ENCODE measurements around the gene ENDOV. TPM values are rescaled to one million over a fixed set of nuclear protein-coding genes. Genes with fewer than 3 reads are reported as not detected.
"Not testable (repeated sequence)": the region's sequence is repeated elsewhere in the genome, so short reads cannot be mapped to it uniquely, and the experiment has no call there.

ENDOV gene
- total RNA-seq, 1 donor from 2014 or later = 32.4 TPM

DNA sequence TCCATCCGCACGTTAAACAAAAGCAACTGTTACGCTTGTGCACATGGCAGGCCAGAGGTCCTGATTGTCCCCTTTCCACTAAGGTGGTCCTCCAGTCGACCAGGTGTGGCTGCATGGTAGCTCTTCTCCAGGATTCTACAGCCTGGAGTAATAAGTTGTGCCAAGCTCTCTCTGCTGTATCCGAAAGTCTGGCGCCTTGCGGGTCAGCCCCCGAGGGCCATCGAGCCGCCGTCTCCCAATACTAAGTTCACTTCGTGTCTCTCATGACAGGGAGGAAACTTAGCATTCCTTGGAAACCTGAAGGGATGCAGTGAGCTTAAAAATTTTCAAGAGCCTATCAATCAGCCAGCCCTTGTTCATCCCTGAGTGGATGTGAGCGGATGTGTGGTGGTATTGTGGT lies 5.3 kb upstream of the ENDOV start:
- ATAC-seq (no peak), DNase-seq (ENCODE audit: low spot score) (no peak)
- intact Hi-C loops (cut with DNase I) = no loop called here

DNA sequence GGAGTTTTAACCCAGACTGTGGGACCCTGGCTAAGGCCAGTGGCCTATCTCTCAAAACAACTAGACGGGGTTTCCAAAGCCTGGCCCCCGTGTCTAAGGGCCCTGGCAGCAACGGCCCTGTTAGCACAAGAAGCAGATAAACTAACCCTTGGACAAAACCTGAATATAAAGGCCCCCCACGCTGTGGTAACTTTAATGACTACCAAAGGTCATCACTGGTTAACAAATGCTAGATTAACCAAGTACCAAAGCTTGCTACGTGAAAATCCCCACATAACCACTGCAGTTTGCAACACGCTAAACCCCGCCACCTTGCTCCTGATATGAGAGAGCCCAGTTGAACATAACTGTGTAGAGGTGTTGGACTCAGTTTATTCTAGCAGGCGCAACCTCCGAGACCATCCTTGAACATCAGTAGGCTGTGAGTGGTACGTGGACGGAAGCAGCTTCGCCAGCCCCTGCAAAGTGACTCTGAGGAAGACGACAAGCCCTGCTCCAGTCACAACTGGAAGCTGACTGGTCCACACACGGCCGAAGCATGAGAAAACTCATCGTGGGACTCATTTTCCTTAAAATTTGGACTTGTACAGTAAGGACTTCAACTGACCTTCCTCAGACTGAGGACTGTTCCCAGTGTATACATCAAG lies 4.4 kb upstream of the ENDOV start:
- intact Hi-C loops (cut with DNase I); ATAC-seq; DNase-seq (ENCODE audit: low spot score): not testable (repeated sequence)

DNA sequence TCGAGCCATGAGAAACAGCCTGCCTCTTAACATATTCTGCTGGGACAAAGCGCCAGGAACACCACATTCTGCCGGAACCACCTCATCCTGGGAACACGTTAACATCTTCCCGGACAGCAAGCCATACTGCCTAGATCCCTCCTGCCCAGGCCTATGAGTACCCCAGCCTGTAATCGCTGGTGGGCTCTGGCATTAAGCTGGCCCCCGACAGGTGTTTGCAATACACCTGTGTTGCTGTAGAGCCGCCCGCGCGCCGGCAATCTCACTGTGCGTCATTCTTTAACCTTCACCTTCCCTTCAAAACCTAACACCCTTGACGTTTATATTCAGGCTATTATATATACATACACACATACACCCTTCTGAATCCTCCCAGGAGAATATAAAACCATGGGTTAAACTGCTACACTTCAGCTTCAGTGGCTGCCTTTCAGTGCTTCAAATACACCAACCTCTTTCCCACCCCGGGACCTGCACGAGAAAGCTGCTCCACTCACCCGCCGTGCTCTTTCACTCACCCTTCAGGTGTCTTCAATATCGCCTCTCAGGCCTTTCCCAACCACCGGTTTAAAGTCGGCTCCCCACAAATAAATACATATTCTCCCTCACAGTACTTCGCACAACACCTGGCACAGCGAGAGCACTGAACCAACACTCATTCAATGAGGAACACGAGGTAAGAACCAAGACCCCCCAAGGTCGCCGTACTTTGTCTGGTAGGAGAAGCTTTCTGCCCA lies 1.0 kb upstream of the ENDOV start:
- intact Hi-C loops (cut with DNase I) = no loop called here
- ATAC-seq (no peak), DNase-seq (ENCODE audit: low spot score) (no peak)

DNA sequence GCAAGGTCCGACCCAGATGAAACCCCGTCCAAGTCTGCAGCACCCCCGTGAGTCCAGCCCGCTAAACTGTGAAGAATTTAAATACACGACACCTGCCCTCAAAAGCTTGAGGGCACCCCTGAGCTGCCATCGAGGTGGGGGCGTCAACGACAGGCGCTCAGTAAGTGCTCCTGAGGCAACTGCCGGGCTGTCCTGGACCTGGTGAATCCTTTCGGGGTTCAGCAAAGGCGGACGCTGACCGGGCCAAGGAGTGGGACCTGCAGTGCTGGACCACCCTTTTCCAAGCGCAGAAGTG lies 512 bp upstream of the ENDOV start:
- no peak for ATAC-seq
- DNase-seq (ENCODE audit: low spot score) = no peak
- intact Hi-C loops (cut with DNase I) = no loop called here

DNA sequence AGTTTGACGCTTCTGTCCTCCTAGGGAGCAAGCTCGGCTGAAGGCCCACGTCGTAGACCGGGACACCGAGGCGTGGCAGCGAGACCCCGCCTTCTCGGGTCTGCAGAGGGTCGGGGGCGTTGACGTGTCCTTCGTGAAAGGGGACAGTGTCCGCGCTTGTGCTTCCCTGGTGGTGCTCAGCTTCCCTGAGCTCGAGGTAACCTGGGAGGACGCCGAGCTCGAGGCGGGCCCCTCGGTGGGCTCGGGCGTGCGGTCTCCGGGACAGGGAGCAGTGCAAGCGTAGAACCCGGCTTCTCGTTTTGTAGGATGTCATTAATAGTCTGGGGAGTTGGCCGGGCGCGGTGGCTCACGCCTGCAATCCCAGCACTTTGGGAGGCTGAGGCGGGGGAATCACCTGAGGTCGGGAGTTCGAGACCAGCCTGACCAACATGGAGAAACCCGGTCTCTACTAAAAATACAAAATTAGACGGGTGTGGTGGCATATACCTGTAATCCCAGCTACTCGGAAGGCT lies 715 bp downstream of the ENDOV start:
- DNase-seq (ENCODE audit: low spot score) (no peak), ATAC-seq (no peak)
- intact Hi-C loops (cut with DNase I) = no loop called here

DNA sequence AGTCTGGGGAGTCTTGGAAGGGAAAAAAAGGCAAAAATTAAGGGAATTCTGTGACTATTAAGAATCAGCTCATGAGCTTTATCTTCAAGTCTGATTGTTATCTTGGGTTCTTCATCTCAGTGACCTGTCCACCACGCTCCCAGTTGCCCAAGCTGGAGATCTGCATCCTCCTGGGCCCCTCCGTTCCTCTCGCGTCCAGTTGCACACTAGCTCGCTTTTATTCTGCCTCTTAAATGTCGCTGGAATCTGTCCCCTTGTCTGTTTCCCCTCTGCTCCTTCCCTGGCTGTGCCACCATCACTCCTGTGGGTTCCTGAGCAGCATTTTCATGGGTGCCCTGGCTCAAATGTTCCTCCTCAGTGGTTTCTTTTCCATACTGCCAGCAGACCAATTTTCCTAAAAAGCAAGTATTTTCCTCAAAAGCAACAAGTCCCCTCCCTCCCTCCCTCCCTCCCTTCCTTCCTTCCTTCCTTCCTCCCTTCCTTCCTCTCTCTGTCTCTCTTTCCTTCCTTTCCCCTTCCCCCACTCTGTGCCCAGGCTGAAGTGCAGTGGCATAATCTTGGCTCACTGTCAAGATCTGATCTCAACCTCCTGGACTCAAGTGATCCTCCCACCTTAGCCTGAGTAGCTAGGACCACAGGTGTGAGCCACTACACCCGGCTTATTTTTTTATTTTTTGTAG lies 1.4 kb downstream of the ENDOV start:
- intact Hi-C loops (cut with DNase I) = no loop called here
- ATAC-seq (no peak), DNase-seq (ENCODE audit: low spot score) (no peak)

DNA sequence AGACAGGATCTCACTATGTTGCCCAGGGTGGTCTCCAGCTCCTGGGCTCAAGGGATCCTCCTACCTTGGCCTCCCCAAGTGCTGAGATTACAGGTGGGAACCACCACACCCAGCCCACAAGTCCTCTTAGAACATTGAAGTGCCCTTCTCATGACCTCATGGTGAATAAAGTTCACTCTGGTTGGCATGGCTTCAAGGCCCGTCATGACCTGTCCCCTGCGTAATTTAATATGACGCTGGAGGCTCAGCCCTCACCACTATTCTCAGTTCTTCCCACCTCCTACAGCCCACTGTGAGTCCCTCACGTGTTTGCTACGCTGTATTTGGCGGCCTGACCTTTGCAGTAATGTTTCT lies 1.9 kb downstream of the ENDOV start:
- no peak for DNase-seq (ENCODE audit: low spot score)
- ATAC-seq = no peak
- intact Hi-C loops (cut with DNase I) = no loop called here

DNA sequence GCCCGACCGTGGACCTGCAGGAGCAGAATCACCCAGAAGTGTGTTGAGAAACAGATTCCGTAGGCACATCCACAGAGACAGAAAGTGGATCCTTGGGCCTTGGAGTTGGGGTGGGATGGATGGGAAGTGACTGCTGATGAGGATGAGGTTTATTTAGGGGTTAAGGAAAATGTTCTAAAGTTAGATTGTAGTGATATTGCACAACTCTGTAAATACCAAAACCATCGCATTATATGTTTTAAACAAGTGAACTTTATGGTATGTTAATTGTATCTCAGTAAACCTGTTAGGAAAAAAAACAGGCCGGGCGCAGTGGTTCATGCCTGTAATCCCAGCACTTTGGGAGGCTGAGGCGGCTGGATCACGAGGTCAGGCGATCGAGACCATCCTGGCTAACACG lies 3.6 kb downstream of the ENDOV start:
- intact Hi-C loops (cut with DNase I) = no loop called here
- DNase-seq (ENCODE audit: low spot score) (no peak), ATAC-seq (no peak)

DNA sequence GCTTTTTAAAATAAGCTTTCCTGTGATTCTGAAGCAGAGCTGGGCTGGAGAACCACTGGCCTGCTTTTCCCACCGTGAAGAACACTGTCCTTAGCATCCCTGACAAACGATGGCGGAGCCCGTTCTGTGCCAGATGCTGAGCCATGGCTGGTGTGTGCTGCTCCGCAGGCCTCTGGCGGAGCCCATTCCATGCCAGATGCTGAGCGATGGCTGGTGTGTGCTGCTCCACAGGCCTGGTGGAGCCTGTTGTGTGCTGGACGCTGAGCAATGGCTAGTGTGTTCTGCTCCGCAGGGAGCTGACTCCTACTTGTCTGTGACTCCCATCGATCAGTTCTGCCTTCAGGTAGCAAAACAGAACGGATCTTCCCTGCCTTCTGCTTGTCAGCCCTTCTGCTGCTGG lies 4.3 kb downstream of the ENDOV start:
- ATAC-seq (no peak), DNase-seq (ENCODE audit: low spot score) (no peak)
- intact Hi-C loops (cut with DNase I) = no loop called here

DNA sequence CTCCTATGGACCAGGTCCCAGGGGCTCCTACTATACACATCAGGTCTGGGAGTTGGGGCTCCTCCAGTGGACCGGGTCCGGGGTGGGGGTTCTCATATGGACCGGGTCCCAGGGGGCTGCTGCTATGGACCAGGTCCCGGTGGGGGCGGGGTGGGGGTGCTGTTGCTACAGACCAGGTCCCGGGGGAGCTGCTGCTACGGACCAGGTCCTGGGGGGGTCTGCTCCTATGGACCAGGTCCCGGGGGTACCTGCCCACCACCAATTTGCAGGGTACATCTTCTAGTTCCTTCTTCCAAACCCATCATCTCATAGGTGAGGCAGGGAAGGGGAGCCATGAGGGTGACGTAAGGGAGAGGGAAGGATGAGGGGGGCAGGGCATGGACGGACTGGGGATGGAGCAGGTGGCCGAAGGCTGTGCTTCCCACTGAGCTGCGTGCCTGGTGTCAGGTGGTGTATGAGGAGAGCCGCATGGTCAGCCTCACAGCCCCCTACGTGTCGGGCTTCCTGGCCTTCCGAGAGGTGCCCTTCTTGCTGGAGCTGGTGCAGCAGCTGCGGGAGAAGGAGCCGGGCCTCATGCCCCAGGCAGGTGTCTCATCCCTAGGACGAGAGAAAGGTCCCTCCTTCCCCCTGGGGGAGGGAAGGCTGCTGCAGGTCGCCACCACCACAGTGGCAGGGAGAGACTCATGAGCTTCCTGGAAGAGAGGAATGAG lies 6.6 kb downstream of the ENDOV start:
- intact Hi-C loops (cut with DNase I) = loop anchor here (10.0 kb wide), 2 partner anchors 153 to 683 kb away; no protein-coding TSS in a partner anchor
- DNase-seq (ENCODE audit: low spot score) = no peak
- ATAC-seq = no peak

DNA sequence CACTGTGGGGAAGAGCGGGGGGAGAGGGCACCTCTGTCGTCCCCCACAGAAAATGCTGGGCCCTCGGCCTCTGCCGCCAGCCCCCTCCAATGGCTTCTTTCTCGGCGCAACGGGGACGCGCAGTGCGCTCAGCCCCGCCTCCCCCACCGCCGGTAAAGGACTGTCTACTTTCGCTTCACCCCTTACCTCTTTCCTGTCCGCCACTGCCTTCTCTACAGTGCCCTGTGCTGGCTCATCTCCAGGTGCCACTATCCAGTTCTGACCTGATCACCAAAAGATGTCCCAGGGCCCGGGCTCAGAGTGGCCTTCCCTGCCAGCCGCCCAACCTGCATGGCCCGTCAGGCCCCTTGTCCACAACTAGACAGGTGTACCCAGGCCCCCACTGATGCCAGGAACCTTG lies 7.3 kb downstream of the ENDOV start:
- ATAC-seq (no peak), DNase-seq (ENCODE audit: low spot score) (no peak)
- intact Hi-C loops (cut with DNase I) = loop anchor here (10.0 kb wide), 2 partner anchors 153 to 683 kb away; no protein-coding TSS in a partner anchor

DNA sequence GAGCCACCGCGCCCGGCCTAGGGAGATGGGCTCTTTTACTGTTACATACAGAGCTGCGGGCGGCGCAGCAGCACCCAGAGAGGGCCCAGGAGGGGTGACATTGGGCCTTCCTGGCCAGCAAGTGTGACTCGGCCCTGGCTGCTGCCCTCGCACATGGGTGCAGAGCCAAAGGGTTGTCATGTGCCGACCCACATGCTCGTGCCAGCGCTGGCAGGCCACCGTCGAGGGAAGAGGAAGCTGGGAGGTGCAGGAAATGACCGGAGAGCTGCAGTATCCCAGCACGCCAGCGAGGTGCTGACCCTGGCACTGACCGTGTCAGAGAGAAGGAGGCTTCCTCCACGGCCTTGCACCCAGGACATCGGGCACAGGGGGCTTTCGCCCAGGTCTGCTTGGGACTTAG lies 8.0 kb downstream of the ENDOV start:
- intact Hi-C loops (cut with DNase I) = loop anchor here (10.0 kb wide), 2 partner anchors 152 to 682 kb away; no protein-coding TSS in a partner anchor
- no peak for ATAC-seq
- no peak for DNase-seq (ENCODE audit: low spot score)

DNA sequence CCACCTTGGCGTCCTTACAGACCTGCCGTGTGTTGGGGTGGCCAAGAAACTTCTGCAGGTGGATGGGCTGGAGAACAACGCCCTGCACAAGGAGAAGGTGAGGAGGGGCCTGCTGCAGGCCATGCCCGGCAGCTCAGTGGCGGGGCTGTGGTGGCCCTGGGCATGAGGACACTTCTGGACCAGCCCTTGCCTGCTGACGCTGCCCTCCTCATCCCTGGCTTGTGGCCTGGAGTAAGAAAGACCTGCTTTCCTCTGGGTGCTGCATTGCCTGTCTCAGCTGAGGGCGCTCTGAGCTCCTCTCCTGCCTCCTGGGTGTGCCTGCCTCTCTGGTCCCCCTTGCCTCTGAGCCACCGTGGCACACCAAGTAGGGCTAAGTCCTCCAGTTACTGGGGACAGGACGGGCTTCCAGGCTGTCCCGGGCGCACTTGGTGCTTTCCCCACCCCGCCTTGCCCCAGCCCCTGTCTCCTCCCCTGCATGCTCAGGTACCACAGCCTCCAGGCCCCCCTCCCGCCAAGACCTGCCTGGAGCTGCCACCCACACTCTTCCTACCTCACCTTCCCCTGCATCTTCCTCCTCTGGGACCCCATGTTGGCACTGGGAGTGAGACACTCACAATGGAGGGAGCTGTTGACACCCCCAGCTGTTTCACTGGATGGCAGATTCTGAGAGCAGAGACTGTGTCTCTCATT lies 8.7 kb downstream of the ENDOV start:
- ATAC-seq (no peak), DNase-seq (ENCODE audit: low spot score) (no peak)
- intact Hi-C loops (cut with DNase I) = loop anchor here (10.0 kb wide), 2 partner anchors 151 to 681 kb away; no protein-coding TSS in a partner anchor

DNA sequence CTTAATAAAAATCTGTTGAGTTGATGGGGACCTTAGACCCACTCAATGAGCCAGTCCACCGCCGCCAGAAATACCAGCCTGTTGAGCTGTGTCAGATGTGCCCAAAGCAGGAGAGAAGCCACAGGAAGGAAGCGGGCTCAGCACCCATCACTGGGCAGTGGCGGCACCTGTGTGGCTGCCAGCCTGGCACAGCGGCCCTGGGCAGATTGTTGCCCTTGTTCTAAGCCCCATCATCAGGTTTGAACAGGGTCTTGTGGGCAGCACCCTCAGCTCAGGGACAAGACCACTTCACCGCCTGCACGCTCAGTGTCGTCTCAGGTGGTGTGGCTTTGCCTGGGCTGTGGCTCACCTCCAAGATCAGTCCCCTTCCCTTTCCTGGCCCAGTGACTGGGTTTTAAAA lies 9.3 kb downstream of the ENDOV start:
- ATAC-seq (no peak), DNase-seq (ENCODE audit: low spot score) (no peak)
- intact Hi-C loops (cut with DNase I) = loop anchor here (10.0 kb wide), 2 partner anchors 151 to 681 kb away; no protein-coding TSS in a partner anchor

DNA sequence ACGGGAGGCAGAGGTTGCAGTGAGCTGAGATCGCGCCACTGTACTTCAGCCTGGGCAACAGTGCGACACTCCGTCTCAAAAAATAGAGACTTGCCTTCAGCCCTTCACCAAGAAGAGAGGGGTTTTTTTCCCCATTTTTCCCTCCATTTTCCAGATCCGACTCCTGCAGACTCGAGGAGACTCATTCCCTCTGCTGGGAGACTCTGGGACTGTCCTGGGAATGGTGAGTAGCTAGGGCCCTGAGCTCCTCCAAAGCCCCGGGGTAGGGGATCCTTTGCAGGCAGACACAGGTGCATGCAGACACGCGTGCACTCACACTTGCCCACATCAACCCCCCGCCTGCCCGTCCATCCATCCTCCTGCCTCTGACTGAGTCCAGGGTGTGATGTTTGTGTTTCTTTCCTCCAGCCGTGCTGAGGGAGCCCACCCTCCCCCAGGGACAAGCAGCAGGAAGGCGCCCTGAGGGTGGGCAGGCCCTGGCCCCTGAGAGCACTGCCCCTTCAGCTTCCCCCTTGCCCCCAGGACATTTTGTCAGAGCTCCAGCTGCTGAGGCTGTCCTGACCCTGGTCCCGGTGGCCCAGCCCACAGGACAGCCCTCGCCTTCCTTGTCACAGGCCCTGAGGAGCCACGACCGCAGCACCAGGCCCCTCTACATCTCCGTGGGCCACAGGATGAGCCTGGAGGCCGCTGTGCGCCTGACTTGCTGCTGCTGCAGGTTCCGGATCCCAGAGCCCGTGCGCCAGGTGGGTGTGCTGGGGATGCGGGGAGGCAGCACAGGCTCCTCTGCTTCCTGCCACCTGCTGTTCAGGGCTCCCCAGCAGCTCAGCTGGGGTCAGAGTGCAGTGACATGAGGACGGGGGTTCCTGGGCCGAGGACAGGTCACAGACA lies 10.2 kb downstream of the ENDOV start:
- no peak for ATAC-seq
- intact Hi-C loops (cut with DNase I) = loop anchor here (5.0 to 10.0 kb wide), 3 partner anchors 150 to 680 kb away; no protein-coding TSS in a partner anchor
- DNase-seq (ENCODE audit: low spot score) = no peak

DNA sequence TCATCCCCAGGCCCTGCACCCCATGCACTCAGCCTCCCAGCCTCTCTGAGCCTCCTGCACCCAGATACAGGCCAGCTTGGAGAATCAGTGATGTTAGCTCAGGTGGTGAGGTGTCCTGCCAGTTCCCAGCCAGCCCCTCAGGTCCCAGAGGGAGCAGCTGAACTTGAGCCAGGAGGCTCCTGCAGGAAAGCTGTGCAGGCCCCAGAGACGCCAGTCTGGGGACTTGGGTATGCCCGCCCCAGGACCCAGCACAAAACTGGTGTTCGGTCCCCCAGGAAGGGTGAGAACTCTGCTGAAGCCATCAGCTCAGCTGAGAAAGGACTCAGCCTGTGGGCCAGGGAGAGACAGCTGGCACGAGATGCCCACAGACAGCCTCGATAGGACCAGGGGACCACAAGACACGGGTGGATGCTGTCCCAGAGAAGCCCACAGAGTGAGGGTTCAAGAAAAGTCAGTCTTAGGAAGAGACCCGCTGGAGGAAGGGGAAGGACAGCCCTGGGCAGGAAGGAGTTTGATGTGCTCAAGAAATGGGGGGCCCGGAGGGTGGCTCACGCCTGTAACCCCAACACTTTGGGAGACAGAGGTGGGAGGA lies 11.0 kb downstream of the ENDOV start:
- DNase-seq (ENCODE audit: low spot score) = no peak
- intact Hi-C loops (cut with DNase I) = loop anchor here (5.0 to 10.0 kb wide), 3 partner anchors 149 to 679 kb away; no protein-coding TSS in a partner anchor

DNA sequence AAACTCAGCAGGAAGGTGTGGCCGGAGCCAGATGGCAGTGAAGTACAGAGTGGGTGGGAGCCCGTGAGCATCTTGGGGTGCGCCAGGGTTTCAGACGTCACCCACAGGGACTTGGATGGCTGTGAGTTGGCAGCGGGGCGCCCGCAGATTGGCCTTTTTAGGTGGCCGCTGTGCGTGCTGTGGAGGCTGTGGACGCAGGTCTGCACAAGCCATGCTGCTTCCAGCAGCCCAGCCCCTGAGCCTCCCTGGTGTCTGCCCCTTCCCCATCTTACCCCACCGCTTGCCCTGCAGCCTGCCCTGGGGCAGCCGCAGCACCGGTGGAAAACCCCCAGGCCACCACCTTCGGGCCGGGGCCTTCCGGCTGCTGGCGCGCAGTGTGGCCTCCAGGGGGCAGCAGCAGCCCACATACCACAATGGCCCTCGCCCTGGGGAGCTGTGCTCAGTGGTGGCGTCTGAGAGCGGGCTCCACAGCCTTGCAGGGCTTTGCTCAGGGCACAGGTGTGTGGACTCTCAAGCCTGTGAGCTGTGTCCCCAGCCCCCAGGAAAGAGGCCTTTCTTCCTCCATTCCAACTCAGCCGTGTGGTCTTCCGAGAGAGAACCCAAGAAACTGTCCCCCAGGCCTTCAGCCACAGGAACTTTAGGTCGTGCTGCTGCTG lies 11.8 kb downstream of the ENDOV start:
- intact Hi-C loops (cut with DNase I) = loop anchor here (5.0 to 10.0 kb wide), 3 partner anchors 148 to 678 kb away; no protein-coding TSS in a partner anchor
- DNase-seq (ENCODE audit: low spot score) = peak; percentile 83
- ATAC-seq = peak; percentile 85

More for the DNA sequence above, 11.0 kb downstream of the ENDOV start:
- ATAC-seq = no peak

Data from sciatic nerve (tissue), 2 donors.